H1 (cell line): ENCODE data around the gene LRRIQ3. TPM values are rescaled to one million over a fixed set of nuclear protein-coding genes. Genes with fewer than 3 reads are reported as not detected.

ENCODE experiments used
- CBX5 ChIP-seq: fragments of 300-800, 300-1000 bp; sonication (generic); IDR thresholded peaks from 2 replicates; pipeline ENCODE4 v1.7.1; 2016; ENCODE audit warnings: antibody characterized with exemption, low read length, low read depth
- CHD1 ChIP-seq: IDR thresholded peaks from 2 replicates; pipeline ENCODE4 v1.6.1; 2012; ENCODE audit warnings: low read depth, low read length, improper control_type of control experiment
- CREB1 ChIP-seq: IDR thresholded peaks from 2 replicates; pipeline ENCODE4 v1.6.1; 2012; ENCODE audit warnings: inconsistent platforms
- CTBP2 ChIP-seq: IDR thresholded peaks from 2 replicates; pipeline ENCODE4 v1.7.0; 2011; ENCODE audit warnings: borderline replicate concordance, mild to moderate bottlenecking, moderate library complexity, mixed read lengths, low read length; ENCODE audit not compliant: insufficient read depth, insufficient read length
- JUND ChIP-seq: IDR thresholded peaks from 2 replicates; pipeline ENCODE4 v1.6.1; 2011; ENCODE audit warnings: mild to moderate bottlenecking, improper control_type of control experiment, low read length
- KDM5A ChIP-seq: fragments of 200-600 bp; IDR thresholded peaks from 2 replicates; pipeline ENCODE4 v1.7.1; 2012; ENCODE audit warnings: mild to moderate bottlenecking, low read length, inconsistent platforms, mixed read lengths
- POU5F1 ChIP-seq: IDR thresholded peaks from 2 replicates; pipeline ENCODE4 v1.6.1; 2011; ENCODE audit warnings: low read depth, mild to moderate bottlenecking, low read length, moderate library complexity
- SIRT6 ChIP-seq: IDR thresholded peaks from one replicate; pipeline ENCODE4 v1.7.1; 2012; ENCODE audit warnings: low read length, inconsistent platforms
- TAF7 ChIP-seq: optimal IDR thresholded peaks from 2 replicates; pipeline ENCODE3; 2011; ENCODE audit warnings: low read depth, mild to moderate bottlenecking, inconsistent platforms, low read length, moderate library complexity, borderline replicate concordance
- polyA plus RNA-seq, 7 experiments: library from polyadenylated mRNA; depleted of rRNA in 3 of 7; stranded (reverse) in 5 of 7; unstranded in 2 of 7; fragments of >200 nt in 5 of 7; fragments of 200-250 nt in 2 of 7; gene quantifications; 1 replicate in 5 of 7; 2 replicates in 1 of 7; 4 replicates in 1 of 7; pipeline versions ENCODE4 v1.2.1 to v1.2.3, GENCODE V29; 2011 to 2013; ENCODE audit warnings: missing spikeins in 2 of 7, mixed read lengths in 2 of 7
- total RNA-seq: library from RNA; stranded (reverse); fragmentation: NEBNext Ultra II Directional; extraction: Animal tissue kit (Norgen Biotek cat#: 25700); gene quantifications from 2 replicates; pipeline ENCODE4 v1.2.1, GENCODE V29; 2021
- TF ChIP-seq, protein P1 (sequence below): fragments of 300-600 bp; sonication (generic); IDR thresholded peaks from 2 replicates; pipeline ENCODE4 v1.7.1; 2012; ENCODE audit warnings: low read length, moderate library complexity, mild to moderate bottlenecking, inconsistent platforms; ENCODE audit not compliant: insufficient replicate concordance

The LRRIQ3 gene
- total and polyA plus RNA-seq, 2 of the 8 experiments (the other 6 are each of a cell fraction or from before 2014, with no cell fraction given) = 0.08 to 0.19 TPM

DNA sequence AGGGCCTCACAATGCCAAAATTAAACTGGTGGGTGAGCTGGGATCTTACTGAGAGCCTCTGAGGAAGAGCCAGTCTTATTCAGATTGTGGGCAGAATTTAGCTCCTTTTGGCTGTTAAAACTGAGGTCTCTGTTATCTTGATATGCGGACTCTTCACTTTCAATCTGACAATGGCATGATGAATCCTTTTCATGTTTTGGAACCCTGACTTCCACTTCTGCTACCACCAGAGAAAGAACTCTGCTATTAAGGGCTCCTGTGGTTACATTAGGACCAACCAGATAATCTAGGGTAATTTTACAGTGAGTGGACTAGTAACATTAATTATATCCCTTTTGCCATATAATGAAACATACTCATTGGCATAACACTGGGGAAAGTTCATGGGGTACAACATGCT is 219.0 kb downstream of the LRRIQ3 start (continued):
- TF ChIP-seq, protein P1, sequence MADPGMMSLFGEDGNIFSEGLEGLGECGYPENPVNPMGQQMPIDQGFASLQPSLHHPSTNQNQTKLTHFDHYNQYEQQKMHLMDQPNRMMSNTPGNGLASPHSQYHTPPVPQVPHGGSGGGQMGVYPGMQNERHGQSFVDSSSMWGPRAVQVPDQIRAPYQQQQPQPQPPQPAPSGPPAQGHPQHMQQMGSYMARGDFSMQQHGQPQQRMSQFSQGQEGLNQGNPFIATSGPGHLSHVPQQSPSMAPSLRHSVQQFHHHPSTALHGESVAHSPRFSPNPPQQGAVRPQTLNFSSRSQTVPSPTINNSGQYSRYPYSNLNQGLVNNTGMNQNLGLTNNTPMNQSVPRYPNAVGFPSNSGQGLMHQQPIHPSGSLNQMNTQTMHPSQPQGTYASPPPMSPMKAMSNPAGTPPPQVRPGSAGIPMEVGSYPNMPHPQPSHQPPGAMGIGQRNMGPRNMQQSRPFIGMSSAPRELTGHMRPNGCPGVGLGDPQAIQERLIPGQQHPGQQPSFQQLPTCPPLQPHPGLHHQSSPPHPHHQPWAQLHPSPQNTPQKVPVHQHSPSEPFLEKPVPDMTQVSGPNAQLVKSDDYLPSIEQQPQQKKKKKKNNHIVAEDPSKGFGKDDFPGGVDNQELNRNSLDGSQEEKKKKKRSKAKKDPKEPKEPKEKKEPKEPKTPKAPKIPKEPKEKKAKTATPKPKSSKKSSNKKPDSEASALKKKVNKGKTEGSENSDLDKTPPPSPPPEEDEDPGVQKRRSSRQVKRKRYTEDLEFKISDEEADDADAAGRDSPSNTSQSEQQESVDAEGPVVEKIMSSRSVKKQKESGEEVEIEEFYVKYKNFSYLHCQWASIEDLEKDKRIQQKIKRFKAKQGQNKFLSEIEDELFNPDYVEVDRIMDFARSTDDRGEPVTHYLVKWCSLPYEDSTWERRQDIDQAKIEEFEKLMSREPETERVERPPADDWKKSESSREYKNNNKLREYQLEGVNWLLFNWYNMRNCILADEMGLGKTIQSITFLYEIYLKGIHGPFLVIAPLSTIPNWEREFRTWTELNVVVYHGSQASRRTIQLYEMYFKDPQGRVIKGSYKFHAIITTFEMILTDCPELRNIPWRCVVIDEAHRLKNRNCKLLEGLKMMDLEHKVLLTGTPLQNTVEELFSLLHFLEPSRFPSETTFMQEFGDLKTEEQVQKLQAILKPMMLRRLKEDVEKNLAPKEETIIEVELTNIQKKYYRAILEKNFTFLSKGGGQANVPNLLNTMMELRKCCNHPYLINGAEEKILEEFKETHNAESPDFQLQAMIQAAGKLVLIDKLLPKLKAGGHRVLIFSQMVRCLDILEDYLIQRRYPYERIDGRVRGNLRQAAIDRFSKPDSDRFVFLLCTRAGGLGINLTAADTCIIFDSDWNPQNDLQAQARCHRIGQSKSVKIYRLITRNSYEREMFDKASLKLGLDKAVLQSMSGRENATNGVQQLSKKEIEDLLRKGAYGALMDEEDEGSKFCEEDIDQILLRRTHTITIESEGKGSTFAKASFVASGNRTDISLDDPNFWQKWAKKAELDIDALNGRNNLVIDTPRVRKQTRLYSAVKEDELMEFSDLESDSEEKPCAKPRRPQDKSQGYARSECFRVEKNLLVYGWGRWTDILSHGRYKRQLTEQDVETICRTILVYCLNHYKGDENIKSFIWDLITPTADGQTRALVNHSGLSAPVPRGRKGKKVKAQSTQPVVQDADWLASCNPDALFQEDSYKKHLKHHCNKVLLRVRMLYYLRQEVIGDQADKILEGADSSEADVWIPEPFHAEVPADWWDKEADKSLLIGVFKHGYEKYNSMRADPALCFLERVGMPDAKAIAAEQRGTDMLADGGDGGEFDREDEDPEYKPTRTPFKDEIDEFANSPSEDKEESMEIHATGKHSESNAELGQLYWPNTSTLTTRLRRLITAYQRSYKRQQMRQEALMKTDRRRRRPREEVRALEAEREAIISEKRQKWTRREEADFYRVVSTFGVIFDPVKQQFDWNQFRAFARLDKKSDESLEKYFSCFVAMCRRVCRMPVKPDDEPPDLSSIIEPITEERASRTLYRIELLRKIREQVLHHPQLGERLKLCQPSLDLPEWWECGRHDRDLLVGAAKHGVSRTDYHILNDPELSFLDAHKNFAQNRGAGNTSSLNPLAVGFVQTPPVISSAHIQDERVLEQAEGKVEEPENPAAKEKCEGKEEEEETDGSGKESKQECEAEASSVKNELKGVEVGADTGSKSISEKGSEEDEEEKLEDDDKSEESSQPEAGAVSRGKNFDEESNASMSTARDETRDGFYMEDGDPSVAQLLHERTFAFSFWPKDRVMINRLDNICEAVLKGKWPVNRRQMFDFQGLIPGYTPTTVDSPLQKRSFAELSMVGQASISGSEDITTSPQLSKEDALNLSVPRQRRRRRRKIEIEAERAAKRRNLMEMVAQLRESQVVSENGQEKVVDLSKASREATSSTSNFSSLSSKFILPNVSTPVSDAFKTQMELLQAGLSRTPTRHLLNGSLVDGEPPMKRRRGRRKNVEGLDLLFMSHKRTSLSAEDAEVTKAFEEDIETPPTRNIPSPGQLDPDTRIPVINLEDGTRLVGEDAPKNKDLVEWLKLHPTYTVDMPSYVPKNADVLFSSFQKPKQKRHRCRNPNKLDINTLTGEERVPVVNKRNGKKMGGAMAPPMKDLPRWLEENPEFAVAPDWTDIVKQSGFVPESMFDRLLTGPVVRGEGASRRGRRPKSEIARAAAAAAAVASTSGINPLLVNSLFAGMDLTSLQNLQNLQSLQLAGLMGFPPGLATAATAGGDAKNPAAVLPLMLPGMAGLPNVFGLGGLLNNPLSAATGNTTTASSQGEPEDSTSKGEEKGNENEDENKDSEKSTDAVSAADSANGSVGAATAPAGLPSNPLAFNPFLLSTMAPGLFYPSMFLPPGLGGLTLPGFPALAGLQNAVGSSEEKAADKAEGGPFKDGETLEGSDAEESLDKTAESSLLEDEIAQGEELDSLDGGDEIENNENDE = no peak
- TF ChIP-seq CBX5 = no peak
- TF ChIP-seq POU5F1 = no peak
- no peak for TF ChIP-seq SIRT6
- TF ChIP-seq JUND = no peak
- no peak for TF ChIP-seq KDM5A
- TF ChIP-seq CREB1 = no peak
- TF ChIP-seq TAF7 = no peak
- TF ChIP-seq CHD1 = no peak
- no peak for TF ChIP-seq CTBP2
